IPS-18c (cell line): ENCODE measurements around the gene ESD.

Experiments
- H3K4me3 ChIP-seq: 2 replicates; pipeline ENCODE4 v1.7.0; 2013; ENCODE audit warnings: low read depth, mild to moderate bottlenecking, low read length, moderate library complexity; ENCODE audit not compliant: insufficient read depth
- H3K9me3 ChIP-seq: one replicate; pipeline ENCODE4 v1.6.1; 2013; ENCODE audit warnings: mild to moderate bottlenecking, low read length, moderate library complexity; ENCODE audit not compliant: control insufficient read depth, insufficient read depth

The ESD gene

DNA sequence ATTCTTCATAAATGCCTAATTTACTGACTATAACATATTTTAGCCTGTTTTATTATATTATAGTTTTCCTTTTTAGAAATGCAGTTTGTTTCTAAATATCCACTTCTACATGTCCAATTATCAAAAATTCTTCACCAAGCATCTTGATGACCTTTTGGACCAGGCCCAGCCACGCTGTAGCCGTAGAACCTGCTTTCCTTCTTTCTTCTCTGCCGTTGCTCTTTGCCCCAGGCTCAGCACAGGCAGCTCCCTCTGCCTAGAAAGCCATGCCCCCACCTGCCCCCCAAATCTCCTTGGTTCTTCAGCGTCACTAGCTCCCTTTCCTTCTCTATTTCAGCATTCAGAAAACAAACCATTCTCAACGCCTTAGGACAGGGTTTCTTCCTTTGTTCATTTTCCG lies 65.4 kb downstream of the ESD start:
- Histone ChIP-seq H3K9me3 (no peaks in the 10 kb centered on the region), H3K4me3 (no peak overlapping the region)

- Histone ChIP-seq H3K4me3 (no peak overlapping the region), H3K9me3 (no peaks in the 10 kb centered on the region)
Measured at GRCh38 chr13:46728777-46729176, 68.2 kb downstream of the ESD start.

- Histone ChIP-seq H3K9me3 (no peaks in the 10 kb centered on the region), H3K4me3 (no peak overlapping the region)
Measured at GRCh38 chr13:46726347-46726746, 70.6 kb downstream of the ESD start.
